HEK293 (cell line): ENCODE data around the gene EML6.

Experiments used
- CTCF ChIP-seq: fragments of 450-650 bp; formaldehyde crosslinking; IDR thresholded peaks from 2 replicates; pipeline ENCODE4 v1.5.1; 2016; ENCODE audit warnings: missing biosample characterization, missing genetic modification characterization
- ELK4 ChIP-seq: IDR thresholded peaks from 2 replicates; pipeline ENCODE4 v1.6.1; 2011; ENCODE audit warnings: mild to moderate bottlenecking, low read depth, low read length, borderline replicate concordance
- ZBTB1 ChIP-seq: fragments of 450-650 bp; formaldehyde crosslinking; IDR thresholded peaks from 2 replicates; pipeline ENCODE4 v1.5.1; 2016; ENCODE audit warnings: missing biosample characterization, missing genetic modification characterization
- ZBTB17 ChIP-seq: fragments of 450-650 bp; formaldehyde crosslinking; IDR thresholded peaks from 2 replicates; pipeline ENCODE4 v1.5.1; 2016; ENCODE audit warnings: missing biosample characterization, missing genetic modification characterization
- ZFP69B ChIP-seq: fragments of 450-650 bp; formaldehyde crosslinking; IDR thresholded peaks from 2 replicates; pipeline ENCODE4 v1.5.1; 2016; ENCODE audit warnings: missing biosample characterization, missing genetic modification characterization
- ZNF280D ChIP-seq: fragments of 450-650 bp; formaldehyde crosslinking; IDR thresholded peaks from 2 replicates; pipeline ENCODE4 v1.5.1; 2016; ENCODE audit warnings: missing biosample characterization, missing genetic modification characterization
- ZNF292 ChIP-seq: fragments of 450-650 bp; formaldehyde crosslinking; IDR thresholded peaks from 2 replicates; pipeline ENCODE4 v1.5.1; 2016; ENCODE audit warnings: low read depth, missing biosample characterization, missing genetic modification characterization, borderline replicate concordance
- ZNF423 ChIP-seq: fragments of 450-650 bp; formaldehyde crosslinking; IDR thresholded peaks from 2 replicates; pipeline ENCODE4 v1.5.1; 2016; ENCODE audit warnings: missing biosample characterization, missing genetic modification characterization
- ZNF501 ChIP-seq: fragments of 450-650 bp; formaldehyde crosslinking; IDR thresholded peaks from 2 replicates; pipeline ENCODE4 v1.5.1; 2016; ENCODE audit warnings: missing biosample characterization, missing genetic modification characterization
- ZNF529 ChIP-seq: fragments of 450-650 bp; formaldehyde crosslinking; IDR thresholded peaks from 2 replicates; pipeline ENCODE4 v1.5.1; 2017; ENCODE audit warnings: missing genetic modification characterization, missing biosample characterization; ENCODE audit not compliant: insufficient replicate concordance
- ZNF776 ChIP-seq: fragments of 450-650 bp; formaldehyde crosslinking; IDR thresholded peaks from 2 replicates; pipeline ENCODE4 v1.5.0; 2017; ENCODE audit warnings: missing biosample characterization, missing genetic modification characterization, borderline replicate concordance
- ZNF843 ChIP-seq: fragments of 450-650 bp; formaldehyde crosslinking; IDR thresholded peaks from 2 replicates; pipeline ENCODE4 v1.5.1; 2016; ENCODE audit warnings: missing biosample characterization, missing genetic modification characterization

- no peak for TF ChIP-seq ZNF280D
- no peak for TF ChIP-seq CTCF
- TF ChIP-seq ZNF423 (tag by site-specific recombination) = no peak
- TF ChIP-seq ZNF292 (tag by site-specific recombination) = no peak
- TF ChIP-seq ZBTB17 (tag by site-specific recombination) = no peak
- no peak for TF ChIP-seq ZNF843 (tag by site-specific recombination)
- TF ChIP-seq ZBTB1 (tag by site-specific recombination) = no peak
- no peak for TF ChIP-seq ZNF529 (tag by site-specific recombination)
- no peak for TF ChIP-seq ZNF776 (tag by site-specific recombination)
- no peak for TF ChIP-seq ZFP69B (tag by site-specific recombination)
- TF ChIP-seq ELK4 = no peak
- no peak for TF ChIP-seq ZNF501 (tag by site-specific recombination)
Measured at GRCh38 chr2:54894467-54894866, 171.0 kb downstream of the EML6 start.
